Ramos (cell line): Measurements from ENCODE around the gene CD164L2.
"Not testable (repeated sequence)": the region's sequence is repeated elsewhere in the genome, so short reads cannot be mapped to it uniquely, and the experiment has no call there.

ENCODE experiments used
- in situ Hi-C: fragments of 300-500 bp; cut with MboI; formaldehyde crosslinking; loops from one replicate; pipeline ENCODE4 v1.14.3; 2022; ENCODE audit warnings: low sequenced_read_pairs; ENCODE audit not compliant: unreplicated experiment

CD164L2 gene

GRCh38 chr1:27405598-27406361 lies 22.6 kb upstream of the CD164L2 start:
- in situ Hi-C loops = not testable (repeated sequence)

GRCh38 chr1:27405074-27405473 lies 21.9 kb upstream of the CD164L2 start:
- in situ Hi-C loops = no loop called here

GRCh38 chr1:27403931-27404330 lies 20.8 kb upstream of the CD164L2 start:
- in situ Hi-C loops = no loop called here

- in situ Hi-C loops = no loop called here
Measured at GRCh38 chr1:27403065-27403726, 20.1 kb upstream of the CD164L2 start.

GRCh38 chr1:27402349-27402754 lies 19.2 kb upstream of the CD164L2 start:
- in situ Hi-C loops = no loop called here

- in situ Hi-C loops = no loop called here
Measured at GRCh38 chr1:27400963-27401341, 17.8 kb upstream of the CD164L2 start.

- in situ Hi-C loops = no loop called here
Measured at GRCh38 chr1:27400082-27400962, 17.2 kb upstream of the CD164L2 start.

- in situ Hi-C loops = no loop called here
Measured at GRCh38 chr1:27399251-27400025, 16.3 kb upstream of the CD164L2 start.

- in situ Hi-C loops = no loop called here
Measured at GRCh38 chr1:27398405-27399149, 15.4 kb upstream of the CD164L2 start.

GRCh38 chr1:27397749-27398148 lies 14.6 kb upstream of the CD164L2 start:
- in situ Hi-C loops = no loop called here

GRCh38 chr1:27397110-27397509 lies 14.0 kb upstream of the CD164L2 start:
- in situ Hi-C loops = no loop called here

- in situ Hi-C loops = no loop called here
Measured at GRCh38 chr1:27395441-27396195, 12.5 kb upstream of the CD164L2 start.

GRCh38 chr1:27394925-27395324 lies 11.8 kb upstream of the CD164L2 start:
- in situ Hi-C loops = loop anchor here (5.0 kb wide), 2 partner anchors 212 to 267 kb away; no protein-coding TSS in a partner anchor

GRCh38 chr1:27394282-27394658 lies 11.1 kb upstream of the CD164L2 start:
- in situ Hi-C loops = loop anchor here (5.0 kb wide), 2 partner anchors 213 to 268 kb away; no protein-coding TSS in a partner anchor

GRCh38 chr1:27393641-27394281 lies 10.6 kb upstream of the CD164L2 start:
- in situ Hi-C loops = loop anchor here (5.0 kb wide), 2 partner anchors 214 to 269 kb away; no protein-coding TSS in a partner anchor

GRCh38 chr1:27392778-27393635 lies 9.9 kb upstream of the CD164L2 start:
- in situ Hi-C loops = loop anchor here (5.0 kb wide), 2 partner anchors 214 to 269 kb away; no protein-coding TSS in a partner anchor
